8988T (cell line): Measurements from ENCODE around the gene WASHC2A.
"Not testable (repeated sequence)": the region's sequence is repeated elsewhere in the genome, so short reads cannot be mapped to it uniquely, and the experiment has no call there.

ENCODE experiments used
- DNase-seq: peaks from one replicate; pipeline ENCODE4 v3.0.0; 2011

Gene WASHC2A, protein sequence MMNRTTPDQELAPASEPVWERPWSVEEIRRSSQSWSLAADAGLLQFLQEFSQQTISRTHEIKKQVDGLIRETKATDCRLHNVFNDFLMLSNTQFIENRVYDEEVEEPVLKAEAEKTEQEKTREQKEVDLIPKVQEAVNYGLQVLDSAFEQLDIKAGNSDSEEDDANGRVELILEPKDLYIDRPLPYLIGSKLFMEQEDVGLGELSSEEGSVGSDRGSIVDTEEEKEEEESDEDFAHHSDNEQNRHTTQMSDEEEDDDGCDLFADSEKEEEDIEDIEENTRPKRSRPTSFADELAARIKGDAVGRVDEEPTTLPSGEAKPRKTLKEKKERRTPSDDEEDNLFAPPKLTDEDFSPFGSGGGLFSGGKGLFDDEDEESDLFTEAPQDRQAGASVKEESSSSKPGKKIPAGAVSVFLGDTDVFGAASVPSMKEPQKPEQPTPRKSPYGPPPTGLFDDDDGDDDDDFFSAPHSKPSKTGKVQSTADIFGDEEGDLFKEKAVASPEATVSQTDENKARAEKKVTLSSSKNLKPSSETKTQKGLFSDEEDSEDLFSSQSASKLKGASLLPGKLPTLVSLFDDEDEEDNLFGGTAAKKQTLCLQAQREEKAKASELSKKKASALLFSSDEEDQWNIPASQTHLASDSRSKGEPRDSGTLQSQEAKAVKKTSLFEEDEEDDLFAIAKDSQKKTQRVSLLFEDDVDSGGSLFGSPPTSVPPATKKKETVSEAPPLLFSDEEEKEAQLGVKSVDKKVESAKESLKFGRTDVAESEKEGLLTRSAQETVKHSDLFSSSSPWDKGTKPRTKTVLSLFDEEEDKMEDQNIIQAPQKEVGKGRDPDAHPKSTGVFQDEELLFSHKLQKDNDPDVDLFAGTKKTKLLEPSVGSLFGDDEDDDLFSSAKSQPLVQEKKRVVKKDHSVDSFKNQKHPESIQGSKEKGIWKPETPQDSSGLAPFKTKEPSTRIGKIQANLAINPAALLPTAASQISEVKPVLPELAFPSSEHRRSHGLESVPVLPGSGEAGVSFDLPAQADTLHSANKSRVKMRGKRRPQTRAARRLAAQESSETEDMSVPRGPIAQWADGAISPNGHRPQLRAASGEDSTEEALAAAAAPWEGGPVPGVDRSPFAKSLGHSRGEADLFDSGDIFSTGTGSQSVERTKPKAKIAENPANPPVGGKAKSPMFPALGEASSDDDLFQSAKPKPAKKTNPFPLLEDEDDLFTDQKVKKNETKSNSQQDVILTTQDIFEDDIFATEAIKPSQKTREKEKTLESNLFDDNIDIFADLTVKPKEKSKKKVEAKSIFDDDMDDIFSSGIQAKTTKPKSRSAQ (N-terminal part only)

DNA sequence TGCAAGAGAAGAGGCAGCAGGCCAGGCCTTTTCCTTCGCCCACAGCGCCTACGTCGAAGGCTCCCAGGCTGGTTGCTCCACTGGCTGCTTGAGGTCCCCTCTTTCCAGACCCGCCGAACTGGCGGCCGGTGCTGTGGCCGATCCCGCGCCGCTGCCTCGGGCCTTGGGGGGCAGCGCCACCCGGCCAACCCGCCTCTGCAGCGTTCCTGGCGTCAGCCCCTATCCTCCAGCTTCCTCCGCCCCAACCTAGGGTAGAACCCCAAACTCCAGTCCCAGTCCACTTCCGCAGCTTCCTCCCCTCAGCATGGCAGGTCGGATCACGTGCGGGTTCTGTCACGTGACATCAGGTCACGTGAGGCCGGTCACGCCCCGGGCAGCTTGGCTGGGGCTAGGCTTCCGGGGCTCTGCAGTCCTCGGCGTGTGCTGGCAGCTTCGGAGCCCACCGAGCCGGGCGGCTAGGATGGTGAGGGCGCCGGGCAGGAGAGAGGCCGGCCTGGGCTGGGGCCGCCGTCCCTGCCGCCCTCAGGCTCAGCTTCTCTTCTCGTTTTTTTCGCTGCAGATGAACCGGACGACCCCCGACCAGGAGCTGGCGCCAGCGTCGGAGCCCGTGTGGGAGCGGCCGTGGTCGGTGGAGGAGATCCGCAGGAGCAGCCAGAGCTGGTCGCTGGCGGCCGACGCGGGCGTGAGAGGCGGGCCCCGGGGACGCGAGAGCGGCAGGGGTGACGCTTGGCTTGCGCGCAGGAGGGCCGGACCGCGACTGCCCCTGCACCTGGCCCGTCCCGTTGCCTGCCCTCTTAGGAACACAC, at the start of gene WASHC2A:
Gene WASHC2A, plus strand, starts transcription at position 409 of the 806 bp plus-strand sequence. Its CDS starts 52 bp downstream, at position 461.
- peak; percentile 39 for DNase-seq

DNA sequence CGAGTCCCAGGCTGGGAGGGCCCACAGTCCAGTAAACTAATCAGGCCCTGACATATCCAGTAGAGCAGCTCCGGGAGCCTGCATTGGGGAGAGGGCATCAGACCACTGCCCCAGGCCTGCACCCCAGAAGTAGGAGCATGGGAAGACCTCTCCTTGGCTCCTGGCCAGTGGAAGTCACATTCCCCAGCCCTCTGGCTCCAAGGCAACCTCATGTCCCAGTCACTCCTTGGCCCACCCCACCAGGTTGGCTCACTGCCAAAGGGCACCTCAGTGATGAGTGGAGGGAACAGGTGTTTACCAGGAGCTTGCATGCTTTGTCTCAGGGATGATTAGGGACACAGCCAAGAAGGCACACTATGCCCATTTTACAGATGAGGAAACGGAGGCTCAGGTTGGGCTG, 48.5 kb upstream of the WASHC2A start:
- DNase-seq, result not testable (repeated sequence)

DNA sequence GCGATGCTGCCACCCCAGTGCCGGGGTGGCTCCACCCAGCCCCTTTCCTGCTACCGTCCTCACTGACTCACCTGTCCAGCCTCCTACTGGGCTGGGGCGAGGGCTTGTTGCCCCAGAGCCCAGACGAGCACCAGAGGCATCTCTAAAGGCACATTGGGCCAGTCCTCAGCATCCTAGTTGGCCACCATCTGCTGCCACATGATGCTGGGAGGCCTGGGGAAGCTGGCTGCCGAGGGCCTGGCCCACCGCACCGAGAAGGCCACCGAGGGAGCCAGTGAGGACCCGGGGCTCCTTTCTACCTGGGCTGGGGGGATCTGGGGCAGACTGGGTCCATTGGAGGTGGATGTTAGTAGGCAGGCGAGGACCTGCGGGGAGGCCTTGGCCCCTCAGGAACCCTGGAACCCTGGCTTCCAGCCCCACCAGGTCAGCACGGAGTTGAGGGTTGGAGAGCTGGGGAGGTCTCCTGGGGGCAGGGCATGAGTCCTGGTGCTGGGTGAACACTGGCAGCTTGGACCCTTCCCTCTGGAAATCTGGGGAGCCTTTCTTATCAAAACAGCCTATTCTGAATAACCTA, 47.2 kb upstream of the WASHC2A start:
- not testable (repeated sequence) for DNase-seq

DNA sequence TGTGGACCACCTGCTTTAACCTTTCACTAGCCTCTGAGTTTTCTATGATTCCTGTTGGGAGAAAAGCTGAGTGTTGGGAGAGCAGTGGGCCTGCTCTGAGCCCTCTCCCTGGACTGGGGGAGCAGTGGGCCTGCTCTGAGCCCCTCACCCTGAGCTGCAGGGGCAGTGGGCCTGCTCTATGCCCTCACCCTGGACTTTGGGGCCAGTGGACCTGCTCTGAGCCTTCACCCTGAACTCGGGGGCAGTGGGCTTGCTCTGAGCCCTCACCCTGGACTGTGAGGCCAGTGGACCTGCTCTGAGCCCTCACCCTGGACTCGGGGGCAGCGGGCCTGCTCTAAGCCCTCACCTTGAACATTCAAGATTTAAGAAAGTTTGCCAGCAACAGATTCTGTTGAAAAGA, 46.1 kb upstream of the WASHC2A start:
- no peak for DNase-seq

DNA sequence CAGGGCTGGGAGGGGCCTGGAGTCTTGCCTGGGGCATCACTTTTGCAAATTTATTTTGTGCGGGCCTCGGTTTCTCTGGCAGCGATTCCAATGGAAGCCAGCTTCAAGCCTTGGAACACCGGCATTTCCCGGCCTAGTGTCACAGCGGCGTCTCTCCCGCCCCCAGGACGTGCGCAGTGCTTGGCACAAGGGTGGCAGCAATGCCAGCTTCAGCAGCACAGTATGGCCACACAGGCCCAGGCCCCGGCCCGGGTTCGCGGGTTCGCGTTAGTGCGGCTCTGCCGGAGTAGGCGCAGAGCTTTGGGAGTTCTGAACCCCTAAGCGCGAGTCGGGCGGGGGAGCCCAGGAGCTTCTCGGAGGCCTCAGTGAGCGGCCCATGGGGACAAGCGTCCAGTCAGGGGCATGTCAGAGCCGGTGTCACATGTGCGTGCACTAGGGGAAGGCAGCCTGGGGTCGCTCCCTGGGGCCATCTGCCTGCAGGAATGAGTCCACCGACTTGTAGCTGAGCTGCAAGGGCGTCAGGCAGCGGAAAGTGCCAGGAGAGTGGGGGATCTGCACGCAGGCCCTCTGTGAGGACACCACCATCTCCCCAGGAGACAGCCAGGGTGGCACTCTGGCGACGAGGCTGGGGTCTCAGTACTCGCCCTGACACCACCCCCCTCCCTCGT, 42.9 kb upstream of the WASHC2A start:
- not testable (repeated sequence) for DNase-seq

DNA sequence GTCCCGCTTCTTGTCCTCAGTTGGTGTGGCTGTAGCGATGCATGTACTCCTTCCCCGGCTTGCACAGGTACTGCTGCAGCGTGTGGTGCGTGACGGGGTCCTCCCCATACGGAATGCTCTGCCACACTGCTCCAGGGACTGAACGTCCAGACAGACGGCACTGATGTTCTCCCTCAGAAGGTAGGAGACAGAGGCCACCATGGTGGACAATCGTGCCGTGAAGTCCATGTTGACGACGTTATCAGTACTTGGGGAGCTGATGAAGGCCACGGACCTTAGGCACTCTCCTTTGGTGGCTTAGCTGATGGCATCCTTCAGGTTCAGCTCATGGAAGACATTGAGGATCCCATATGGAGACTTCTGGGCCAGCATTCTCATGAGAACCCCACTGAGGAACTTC, 42.1 kb upstream of the WASHC2A start:
- DNase-seq, result no peak

DNA sequence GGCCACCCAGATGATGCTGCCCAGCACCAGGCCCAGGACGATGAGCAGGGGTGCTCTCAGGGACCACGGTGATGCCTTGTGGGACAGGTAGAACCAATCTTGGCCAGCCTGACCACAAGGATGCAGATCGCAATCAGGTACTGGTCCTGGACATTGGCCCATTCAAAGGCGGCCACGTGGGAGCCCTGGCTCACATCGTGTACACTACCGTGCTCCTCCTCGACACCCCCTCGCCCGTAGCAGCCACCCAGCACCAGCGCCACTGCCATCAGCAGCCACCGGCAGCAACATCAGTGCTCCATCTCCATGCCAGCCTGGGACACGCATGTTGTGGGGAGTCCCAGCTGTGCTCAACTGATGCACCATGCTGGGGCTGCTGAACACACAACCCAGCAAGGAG, 40.6 kb upstream of the WASHC2A start:
- DNase-seq, result no peak

DNA sequence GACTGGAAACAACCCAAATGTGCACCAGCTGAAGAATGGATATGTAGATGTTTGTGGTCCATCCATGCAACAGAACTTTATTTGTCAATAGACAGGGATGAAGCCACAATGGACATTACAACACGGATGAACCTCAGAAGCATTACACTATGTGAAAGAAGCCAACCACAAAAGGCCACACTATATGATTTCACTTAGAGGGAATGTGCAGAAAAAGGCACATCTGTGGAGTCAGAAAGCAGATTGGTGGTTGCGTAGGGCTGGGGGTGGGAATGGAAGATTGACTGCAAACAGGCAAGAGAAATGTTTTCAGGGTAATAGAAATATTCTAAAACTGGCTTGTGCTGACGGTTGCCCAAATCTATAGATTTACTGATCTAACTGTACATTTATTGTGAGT, 34.3 kb upstream of the WASHC2A start:
- DNase-seq, result no peak

DNA sequence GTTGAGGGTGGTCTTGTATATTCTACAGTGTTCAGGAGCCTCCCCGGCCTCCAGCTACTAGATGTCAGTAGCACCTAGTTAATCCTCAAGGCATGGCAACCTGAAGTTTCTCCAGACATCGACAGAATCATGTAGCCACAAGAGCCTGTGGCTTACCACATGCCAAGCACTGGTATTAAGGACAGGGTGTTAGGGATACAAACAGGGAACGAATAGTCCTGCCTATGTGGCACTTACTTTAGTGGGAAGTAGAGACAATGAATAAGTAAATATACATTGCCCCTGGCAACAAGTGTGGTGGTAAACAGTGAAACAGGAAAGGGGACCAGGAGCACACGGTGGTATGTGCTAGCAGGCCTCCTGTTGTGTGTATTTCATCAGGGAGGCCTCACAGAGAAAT, 32.4 kb upstream of the WASHC2A start:
- DNase-seq, result not testable (repeated sequence)

DNA sequence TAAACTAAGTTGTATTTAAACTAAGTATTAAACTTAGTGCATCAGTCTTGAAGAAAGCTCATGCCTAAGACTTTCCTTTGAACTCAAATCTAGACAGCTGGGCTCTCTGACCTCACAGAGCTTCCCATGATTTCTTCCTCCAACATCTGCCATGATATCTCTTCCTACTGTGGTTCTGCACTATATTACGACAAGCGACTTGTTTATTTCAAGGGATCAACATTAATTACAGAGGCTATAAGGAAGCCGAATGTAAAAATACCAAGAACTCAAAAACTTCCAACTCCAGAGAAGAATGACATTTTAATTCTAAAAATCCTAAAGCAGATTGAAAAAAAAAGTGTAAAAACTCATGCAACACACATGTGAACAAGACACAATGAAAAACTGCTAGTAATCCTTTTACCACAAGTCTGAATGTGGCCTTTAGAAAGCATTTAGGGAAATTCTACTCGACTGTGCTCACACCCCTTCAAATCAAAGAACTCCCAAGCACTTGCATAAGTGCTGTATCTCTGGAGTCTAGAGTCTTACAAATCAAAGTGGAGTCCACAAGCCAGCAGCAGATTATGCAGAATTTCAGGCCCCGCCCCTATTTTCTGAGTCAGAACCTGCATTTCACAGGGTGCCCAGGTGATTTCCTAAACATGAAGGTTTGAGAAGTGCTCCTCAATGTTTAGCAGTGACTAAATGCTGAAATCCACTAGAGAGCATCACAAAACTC, 22.7 kb upstream of the WASHC2A start:
- no peak for DNase-seq

DNA sequence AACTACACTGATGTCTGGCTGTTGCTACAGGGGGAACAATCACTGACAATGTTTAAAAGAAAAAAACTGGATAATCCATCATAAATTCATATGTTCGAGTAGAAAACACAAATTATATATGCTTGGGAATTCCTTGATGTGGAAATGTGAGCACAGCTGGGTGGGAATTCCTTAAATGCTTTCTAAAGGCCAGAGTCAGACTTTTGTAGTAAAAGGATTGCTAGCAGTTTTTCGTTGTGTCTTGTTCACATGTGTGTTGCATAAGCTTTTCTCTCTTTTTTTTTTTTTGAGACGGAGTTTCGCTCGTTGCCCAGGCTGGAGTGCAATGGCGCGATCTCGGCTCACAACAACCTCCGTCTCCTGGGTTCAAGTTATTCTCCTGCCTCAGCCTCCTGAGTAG, 21.3 kb upstream of the WASHC2A start:
- DNase-seq, result not testable (repeated sequence)

DNA sequence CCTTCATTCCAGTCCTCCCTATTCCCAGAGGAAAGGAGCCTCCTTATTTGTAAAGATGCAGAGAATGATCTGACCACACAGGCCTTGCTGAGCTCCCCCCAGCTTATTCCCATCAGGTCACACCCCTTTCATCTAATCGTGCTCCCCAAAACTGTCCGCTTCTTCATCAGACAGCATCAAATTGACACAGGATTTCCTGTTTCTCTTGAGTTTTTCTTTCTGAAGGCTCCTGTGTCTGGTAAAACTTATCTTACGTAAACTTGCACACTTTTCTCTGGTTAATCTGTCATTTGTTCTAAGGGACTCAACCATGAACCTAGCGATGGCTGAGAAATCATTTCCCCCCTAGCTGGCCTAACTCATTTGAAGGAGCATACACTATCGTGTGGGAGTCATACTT, 20.2 kb upstream of the WASHC2A start:
- not testable (repeated sequence) for DNase-seq

DNA sequence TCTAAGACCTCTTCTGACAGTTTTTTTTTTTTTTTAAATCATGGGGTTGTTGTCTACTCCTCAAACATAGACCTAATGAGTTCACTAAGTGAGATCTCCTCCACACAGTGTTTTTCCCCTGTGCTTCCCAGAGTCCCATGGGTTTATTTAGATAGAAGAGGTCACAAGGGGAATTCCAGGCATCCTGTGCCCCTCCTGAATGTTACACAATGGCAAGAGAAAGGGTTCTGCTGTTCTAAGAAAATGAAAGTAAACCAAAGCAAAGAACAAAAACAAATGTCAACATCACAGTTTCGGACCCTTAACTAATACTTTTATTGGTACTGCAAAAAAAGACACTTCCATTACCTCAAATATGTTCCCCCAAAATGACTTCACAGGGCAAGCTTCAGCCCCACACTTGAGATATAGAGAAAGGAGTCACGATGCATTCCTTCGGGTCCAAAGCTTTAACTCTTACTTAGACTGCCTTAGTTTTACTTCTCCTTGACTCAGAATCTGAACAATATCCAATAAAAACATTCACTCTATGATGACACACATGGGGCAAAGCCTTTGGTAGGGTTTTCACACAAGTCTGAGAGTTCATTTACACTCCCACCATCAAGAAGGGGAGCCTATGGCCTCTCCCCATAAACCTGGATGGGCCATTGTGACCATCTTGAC, 15.6 kb upstream of the WASHC2A start:
- not testable (repeated sequence) for DNase-seq

DNA sequence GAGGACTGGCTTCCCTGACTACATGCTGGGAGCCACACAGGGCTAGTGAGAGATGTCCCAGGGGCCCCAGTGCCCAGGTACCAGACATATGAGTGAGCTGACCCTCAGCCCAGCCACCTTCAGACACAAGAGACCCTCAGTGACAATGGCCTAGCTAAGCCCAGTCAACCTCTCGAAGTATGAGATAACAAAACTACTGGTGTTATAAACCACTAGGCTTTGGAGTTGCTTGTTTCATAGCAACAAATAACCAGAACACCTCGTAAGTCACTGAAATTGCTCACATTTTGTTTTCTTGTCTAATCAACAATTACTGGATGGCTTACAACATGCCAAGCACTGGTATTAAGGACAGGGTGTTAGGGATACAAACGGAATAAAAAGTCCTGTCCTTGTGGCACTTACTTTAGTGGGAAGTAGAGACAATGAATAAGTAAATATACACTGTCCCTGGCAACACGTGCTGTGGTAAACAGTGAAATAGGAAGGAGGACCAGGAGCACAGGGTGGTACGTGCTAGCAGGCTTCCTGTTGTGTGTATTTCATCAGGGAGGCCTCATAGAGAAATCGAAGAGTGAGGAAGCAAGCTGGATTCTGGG, 14.9 kb upstream of the WASHC2A start:
- DNase-seq, result not testable (repeated sequence)

DNA sequence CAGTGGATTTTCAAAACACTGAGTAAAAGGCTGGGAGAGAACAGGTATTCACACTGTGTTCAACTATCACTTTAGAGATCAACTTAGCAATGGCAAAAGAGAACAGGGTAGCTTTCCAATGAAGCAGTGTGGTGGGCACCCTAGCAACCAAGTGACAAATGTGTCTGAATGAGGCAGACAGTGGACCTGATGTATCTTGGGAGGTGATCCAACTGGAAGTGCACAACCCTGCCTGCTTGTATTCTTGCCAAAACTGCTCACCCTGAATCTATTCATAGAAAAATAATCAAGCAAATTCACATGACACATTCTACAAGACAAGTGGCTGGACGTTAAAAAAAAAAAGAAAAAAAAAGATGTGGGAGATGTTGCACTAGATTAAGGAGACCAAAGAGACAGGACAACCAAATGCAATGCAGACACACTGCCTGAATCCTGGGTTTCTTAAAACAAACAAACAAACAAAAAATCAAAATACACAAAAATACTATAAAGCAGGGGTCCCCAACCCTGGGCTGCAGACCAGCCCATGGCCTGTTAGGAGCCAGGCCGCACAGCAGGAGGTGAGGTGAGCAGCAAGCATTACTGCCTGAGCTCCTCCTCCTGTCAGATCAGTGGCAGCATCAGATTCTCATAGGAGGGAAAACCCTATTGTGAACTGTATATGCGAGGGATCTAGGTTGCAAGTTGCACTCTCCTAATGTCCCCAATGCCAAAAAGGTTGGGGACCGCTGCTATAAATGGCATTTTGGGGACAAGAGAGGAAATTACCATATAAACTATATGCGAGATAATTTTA, 12.1 kb upstream of the WASHC2A start:
- not testable (repeated sequence) for DNase-seq

DNA sequence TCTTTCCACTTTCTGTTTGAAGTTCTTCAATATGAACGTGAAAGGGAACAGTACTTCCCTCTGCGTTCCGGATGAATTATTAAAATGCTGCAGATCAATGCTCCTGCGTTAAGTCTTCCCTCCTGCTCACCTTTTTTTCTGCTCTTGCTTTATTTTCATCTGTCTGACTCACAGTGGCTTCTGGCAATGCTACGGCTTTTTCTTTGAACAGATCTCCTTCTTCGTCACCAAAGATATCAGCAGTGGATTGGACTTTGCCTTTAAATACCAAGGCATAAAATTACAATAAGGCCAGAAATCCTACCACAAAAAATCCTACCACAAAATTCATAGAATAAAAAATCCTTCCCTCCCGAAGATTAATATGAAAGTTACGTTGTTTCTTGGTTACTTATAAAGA, 11.1 kb upstream of the WASHC2A start:
- DNase-seq, result not testable (repeated sequence)

DNA sequence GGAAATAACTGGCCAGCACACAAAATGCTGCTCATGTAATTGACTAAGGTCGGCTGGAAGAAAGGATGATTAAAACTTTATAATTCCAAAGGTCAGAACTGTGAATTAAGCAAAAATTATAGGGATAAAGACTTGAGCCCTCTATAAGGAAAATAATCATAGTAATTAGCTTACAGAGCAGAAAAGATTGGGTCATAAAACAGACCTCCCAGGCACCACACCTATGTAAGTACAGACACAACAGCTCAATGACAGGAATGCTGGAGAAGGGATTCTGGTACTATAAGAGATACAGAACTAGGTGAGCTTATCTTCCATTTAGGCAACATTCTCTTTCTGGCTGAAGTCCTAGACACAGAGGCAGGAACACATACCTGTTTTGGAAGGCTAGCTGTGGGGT, 9.0 kb upstream of the WASHC2A start:
- DNase-seq, result not testable (repeated sequence)

DNA sequence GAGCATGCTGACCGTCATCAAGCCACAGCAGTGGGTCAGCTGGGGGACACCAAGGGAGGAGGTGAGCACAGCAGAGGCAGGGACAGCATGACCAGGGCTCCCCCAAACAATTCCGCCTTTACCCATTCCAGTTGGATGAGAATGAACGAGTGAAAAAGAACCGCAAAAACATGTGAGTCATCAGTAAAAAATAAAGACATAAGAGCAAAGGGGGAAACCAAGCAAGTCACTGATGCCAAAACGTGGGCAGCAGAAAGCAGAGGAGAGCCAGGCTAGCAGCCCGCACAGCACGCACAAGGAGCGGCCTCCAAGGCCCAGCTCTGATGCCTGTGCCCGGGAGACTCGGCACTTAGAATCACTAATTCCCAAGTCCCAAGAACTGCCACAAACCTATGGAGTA, 7.8 kb upstream of the WASHC2A start:
- DNase-seq, result not testable (repeated sequence)
